ENCODE data around the gene GNG8.

- TF ChIP-seq CTCF (IDR thresholded peaks at IDR 0.05 in 2 of 3, conservative IDR thresholded peaks at IDR 0.05 in 1 of 3; ENCODE audit: borderline replicate concordance in 1 of 3, insufficient read depth in 1 of 3, low read depth in 2 of 3, low read length in 2 of 3) (no peak), YY1 (IDR thresholded peaks at IDR 0.05; ENCODE audit: extremely low read depth, insufficient replicate concordance, low read depth, low read length) (no peak), EZH2 (IDR thresholded peaks at IDR 0.05) (no peak), SP1 (IDR thresholded peaks at IDR 0.05; ENCODE audit: low read depth) (no peak), SIN3A (IDR thresholded peaks at IDR 0.05; ENCODE audit: low read depth) (no peak), POLR2A (IDR thresholded peaks at IDR 0.05; ENCODE audit: borderline replicate concordance, extremely low read depth, insufficient read depth, insufficient read length) (no peak), ZNF274 (IDR thresholded peaks at IDR 0.05; ENCODE audit: low read depth, low read length) (no peak), SRF (IDR thresholded peaks at IDR 0.05; ENCODE audit: low read depth) (no peak)
- TF ChIP-seq, protein P1, sequence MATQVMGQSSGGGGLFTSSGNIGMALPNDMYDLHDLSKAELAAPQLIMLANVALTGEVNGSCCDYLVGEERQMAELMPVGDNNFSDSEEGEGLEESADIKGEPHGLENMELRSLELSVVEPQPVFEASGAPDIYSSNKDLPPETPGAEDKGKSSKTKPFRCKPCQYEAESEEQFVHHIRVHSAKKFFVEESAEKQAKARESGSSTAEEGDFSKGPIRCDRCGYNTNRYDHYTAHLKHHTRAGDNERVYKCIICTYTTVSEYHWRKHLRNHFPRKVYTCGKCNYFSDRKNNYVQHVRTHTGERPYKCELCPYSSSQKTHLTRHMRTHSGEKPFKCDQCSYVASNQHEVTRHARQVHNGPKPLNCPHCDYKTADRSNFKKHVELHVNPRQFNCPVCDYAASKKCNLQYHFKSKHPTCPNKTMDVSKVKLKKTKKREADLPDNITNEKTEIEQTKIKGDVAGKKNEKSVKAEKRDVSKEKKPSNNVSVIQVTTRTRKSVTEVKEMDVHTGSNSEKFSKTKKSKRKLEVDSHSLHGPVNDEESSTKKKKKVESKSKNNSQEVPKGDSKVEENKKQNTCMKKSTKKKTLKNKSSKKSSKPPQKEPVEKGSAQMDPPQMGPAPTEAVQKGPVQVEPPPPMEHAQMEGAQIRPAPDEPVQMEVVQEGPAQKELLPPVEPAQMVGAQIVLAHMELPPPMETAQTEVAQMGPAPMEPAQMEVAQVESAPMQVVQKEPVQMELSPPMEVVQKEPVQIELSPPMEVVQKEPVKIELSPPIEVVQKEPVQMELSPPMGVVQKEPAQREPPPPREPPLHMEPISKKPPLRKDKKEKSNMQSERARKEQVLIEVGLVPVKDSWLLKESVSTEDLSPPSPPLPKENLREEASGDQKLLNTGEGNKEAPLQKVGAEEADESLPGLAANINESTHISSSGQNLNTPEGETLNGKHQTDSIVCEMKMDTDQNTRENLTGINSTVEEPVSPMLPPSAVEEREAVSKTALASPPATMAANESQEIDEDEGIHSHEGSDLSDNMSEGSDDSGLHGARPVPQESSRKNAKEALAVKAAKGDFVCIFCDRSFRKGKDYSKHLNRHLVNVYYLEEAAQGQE (IDR thresholded peaks at IDR 0.05; ENCODE audit: low read depth) = no peak
These were observed 22.5 kb downstream of the GNG8 start for GRCh38 chr19:46613525-46613924.

All from HCT116 (cell line).